GM19025 (cell line): ENCODE data around the gene UBB.

Experiments used
- ATAC-seq: cut with Tn5 transposase; IDR thresholded peaks from one replicate; pipeline ENCODE4 v1.9.1; 2021; ENCODE audit warnings: mild to moderate bottlenecking, low read depth, moderate library complexity; ENCODE audit not compliant: unreplicated experiment

The UBB gene

DNA sequence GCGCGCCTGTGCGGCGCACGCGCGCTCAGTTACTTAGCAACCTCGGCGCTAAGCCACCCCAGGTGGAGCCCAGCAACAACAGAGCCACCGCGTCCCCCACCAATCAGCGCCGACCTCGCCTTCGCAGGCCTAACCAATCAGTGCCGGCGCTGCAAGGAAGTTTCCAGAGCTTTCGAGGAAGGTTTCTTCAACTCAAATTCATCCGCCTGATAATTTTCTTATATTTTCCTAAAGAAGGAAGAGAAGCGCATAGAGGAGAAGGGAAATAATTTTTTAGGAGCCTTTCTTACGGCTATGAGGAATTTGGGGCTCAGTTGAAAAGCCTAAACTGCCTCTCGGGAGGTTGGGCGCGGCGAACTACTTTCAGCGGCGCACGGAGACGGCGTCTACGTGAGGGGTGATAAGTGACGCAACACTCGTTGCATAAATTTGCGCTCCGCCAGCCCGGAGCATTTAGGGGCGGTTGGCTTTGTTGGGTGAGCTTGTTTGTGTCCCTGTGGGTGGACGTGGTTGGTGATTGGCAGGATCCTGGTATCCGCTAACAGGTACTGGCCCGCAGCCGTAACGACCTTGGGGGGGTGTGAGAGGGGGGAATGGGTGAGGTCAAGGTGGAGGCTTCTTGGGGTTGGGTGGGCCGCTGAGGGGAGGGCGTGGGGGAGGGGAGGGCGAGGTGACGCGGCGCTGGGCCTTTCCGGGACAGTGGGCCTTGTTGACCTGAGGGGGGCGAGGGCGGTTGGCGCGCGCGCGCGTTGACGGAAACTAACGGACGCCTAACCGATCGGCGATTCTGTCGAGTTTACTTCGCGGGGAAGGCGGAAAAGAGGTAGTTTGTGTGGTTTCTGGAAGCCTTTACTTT is at the start of gene UBB:
Gene UBB, plus strand, starts transcription at position 452 of the 856 bp plus-strand sequence. CDS start 817 bp downstream, outside the sequence.
- ATAC-seq: peak; percentile 92

DNA sequence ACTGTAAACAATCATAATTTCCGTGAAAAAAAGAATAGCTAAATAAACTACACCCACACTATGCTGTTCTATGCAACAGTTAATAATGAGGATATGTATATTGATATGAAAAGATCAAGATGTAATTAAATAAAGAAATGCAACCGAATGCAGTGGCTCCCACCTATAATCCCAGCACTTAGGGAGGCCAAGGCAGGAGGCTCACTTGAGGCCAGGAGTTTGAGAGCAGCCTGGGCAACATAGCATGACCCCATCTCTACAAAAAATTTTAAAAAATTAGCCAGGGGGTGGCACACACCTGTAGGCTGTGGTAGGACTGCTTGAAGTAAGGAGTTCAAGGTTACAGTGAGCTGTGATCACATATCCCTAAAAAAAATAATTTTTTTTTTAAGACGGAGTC is 42.5 kb upstream of the UBB start:
- ATAC-seq: no peak

DNA sequence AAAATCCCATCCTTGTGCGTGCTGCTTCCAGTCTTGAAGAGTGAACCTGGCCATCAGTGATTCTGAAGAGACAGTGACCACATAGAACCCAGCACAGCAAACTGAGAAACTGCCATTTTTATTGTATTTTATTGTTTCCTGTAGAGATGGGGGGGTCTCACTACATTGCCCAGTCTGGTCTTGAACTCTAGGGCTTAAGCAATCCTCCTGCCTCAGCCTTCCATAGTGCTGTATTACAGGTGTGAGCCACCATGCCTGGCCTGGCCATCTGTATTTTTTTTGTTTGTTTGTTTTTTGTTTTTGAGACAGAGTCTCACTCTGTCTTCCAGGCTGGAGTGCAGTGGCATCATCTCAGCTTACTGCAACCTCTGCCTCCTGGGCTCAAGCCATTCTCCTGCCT is 41.5 kb upstream of the UBB start:
- no peak for ATAC-seq

DNA sequence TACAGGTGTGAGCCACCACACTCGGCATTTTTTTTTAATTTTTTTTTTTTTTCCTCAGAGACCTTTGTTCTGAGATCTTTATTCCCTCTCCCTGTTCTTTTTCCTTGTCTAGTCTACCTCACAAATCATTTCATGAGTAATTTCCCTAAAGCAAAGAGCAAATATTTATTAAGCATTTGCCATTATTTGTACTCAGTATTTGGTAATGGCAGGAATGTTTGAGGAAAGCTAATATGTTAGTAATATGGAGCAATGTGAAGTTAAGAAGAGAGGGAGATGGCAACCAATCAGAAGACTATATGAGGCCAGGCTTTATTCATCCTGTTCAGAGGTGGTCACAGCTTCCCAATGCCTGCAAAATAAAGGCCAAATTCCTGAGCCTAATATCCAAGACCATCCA is 40.9 kb upstream of the UBB start:
- ATAC-seq: no peak

DNA sequence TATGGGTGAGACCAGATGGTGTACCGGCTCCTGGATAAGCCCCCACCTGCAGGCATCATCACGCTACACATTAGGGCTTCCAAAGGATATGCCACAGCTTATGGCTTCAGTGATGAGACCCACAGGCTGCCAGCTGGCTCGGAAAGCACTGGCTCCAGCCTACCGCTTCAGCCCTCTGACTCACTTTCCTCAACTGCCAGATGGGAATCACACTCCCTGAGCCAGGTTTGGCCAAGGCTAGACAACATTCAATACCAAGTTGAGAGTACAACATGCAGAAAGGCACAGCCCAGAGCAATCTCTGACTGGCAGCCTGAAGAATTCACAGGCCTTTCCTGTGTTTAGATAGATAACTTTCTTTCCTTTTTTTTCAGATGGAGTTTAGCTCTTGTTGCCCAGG is 37.9 kb upstream of the UBB start:
- no peak for ATAC-seq

DNA sequence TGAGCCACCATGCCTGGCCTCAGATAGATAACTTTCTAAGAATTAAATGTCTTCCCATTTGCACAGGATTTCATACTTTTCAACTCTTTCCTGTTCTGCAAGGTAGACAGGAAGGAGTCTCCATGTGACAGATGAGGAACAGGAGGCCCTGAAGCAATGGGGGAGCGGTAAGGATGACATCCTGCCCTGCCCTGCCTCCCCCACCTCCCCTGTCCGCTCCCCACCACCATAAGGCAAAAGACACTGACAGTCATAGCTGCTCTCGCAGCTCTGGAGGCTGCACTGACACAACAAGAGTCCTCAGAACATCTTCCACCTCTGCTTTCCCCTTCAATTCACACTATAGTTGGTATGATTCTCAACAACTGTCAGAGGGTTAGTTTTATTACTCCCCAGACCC is 37.3 kb upstream of the UBB start:
- no peak for ATAC-seq

DNA sequence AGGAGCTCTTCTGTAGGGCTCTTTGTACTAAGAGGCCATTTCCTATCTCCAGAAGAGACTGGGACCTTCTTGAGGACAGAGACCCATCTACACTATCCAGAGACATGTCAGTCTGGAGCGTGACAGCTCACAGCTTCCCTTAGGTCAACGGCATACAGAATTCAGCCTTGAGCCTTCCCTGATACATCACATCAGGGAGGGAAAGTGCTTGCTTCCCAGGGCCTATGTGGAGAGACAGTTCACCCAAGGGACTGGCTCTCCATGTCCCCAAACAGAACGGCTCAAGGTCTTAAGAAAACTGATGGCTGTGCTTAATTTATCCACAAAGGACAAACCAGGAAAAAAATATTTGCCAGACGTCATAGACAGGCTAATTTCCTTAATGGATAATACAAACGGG is 35.3 kb upstream of the UBB start:
- no peak for ATAC-seq

DNA sequence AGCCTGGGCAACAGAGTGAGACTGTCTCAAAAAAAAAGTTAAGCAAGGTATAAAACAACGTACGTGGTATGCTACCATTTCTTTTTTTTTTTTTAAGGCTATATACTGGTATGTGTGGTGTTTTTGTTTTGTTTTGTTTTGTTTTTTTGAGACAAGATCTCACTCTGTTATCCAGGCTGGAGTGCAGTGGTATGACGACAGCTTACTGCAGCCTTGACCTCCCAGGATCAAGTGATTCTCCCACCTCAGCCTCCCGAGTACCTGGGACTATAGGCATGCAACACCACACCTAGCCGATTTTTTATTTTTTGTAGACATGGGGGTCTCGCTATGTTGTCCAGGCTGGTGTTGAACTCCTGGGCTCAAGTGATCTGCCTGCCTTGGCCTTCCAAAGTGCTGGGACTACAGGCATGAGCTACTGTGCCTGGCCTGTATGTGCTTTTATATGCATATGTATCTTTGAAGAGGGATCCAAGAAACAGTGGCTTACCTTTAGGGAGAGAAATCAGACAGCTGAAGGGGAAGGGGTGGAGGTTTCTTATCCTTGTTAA is 34.1 kb upstream of the UBB start:
- no peak for ATAC-seq

DNA sequence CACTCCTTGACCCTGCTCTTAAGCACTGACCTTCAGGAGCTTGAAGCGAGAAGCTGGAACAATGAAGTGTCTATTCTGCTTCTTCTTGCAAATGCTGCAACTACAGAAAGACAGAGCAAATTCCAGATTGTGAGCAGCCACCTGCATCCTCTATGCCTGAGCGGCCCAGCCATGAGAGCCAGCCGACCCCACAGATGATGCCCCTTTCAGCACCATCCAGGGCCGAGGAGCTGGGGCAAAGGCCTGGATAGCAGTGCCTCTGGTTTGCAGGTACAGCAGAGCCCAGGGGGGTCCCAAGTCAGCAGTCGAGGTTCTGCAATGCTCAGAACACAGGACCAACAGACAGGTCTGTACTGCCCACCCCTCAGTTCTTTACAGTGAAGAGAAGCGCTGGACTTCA is 32.3 kb upstream of the UBB start:
- no peak for ATAC-seq

DNA sequence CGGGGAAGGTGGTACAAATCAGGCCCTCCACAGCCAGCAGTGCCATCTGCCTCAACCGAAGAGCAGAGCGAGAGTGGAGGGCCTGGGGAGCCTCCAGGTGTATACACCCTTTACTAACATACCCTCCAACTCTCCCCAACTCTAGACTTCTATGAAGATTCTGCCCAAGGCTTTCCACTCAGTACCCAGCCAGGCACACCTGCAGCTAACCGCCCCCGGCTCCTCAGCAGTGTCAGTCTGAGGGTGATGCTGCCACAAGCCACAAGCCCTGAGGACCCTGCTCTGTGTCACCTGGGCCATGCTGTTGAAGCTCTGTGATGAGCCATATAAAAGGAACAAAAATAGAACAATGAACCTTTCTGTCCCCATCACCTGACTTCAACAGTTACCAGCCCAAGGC is 31.5 kb upstream of the UBB start:
- ATAC-seq: no peak

DNA sequence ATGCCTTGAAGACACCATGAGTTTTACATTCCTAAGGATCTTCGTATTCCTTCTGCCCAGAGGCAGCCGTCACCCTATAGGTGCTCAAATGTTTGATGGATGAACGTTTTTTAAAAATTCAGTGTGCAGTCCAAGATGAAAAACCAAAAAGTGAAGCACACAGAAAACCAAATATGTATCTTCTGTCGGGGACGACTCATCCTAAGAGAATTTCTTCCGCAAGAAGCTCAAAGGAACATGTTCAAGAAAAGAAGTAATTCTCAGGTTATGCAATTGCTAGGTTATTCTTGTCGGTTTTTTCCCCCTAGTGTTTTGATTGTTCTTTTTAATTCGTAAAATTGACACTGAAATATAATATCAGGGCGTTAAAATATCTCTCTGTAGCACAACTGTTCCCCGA is 29.1 kb upstream of the UBB start:
- ATAC-seq: no peak

DNA sequence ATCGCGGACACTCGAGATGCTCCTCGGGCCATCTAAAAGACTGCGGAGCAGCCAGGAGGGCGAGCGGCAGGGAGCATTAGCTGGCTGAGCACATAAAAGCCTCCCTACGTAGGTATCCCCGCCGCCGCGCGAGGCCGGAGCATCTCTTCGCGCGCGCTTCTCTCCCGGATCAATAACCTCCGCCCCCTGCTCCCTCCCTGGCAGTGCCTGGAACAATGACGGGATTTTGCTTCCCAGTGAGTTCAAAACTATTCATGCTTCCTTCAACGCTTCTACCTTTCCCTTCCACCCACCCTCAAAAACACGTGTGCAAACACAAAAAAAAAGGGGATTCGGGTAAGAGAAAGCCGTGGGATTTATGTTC is 28.6 kb upstream of the UBB start:
- no peak for ATAC-seq

DNA sequence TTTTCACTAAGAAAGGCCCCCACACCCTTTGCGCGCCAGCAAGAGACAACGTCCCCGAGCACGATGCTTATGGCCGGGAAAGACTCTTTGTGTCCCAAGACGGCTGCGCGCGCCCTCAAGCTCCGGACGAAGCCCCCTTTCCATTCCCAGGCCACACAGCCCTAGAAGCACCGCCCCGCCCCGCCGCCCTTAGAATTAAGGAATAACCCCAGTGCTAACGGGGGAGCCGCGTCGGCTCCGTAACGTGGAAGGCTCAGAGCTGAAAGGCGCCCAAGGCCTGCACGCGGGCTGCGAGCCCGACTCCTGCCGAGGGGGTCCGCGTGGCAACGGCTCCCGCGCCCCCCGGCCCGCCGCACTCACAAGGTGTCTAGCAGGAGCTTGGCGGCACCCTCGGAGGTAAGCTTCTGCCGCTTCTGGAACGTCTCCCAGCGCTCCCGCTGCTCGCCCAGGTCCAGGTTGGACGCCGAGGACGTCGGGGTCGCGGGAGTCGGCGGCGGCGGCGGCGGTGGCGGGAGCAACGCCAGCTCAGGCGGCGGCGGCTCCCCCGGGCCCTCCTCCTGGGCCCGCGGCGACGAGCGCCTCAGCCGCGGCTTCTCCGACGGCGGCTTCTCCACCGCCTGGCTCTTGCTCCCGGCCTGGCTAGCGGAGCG is 28.1 kb upstream of the UBB start:
- peak; percentile 63 for ATAC-seq

DNA sequence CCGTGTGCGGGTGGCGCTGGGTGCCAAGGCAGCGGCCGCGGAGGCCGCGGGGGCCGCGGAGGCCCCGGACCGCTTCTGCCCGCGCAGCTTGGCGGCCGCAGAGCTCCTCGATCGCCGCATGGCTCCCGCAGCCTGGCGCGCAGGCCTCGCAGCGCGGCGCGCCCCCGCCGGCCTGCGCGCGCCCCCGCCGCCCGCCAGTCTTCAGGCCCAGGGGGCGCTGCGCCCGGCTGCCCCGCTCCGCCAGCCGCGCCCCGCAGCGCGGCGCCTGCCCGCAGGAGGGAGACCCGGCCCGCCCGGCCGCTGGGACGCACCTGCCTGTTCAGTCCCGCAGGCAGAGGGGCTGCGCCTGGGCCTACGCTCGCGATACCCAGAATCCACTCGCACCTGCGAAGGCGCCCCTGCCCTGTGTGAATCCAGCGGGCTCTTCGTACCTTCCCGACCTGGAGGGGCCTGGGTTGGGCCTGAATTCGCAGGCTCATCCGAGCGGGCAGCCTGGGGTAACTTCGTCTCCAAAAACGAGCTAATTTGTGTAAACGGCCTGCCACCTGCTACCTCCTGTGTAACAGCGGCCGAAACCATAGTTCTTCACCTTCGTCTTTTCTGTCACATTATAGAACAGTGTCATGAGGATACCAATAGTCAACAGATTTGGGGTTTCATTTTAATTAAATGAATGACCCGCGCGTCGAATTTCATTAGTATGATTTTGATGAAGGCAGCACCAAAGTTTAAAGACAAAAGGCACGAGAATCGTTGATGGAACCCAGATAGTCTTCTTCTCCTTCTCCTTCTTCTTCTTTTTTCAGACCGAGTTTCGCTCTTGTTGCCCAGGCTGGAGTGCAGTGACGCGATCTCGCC is 27.3 kb upstream of the UBB start, which contains the start of gene CENPV:
Gene CENPV, minus strand, starts transcription at position 153 of the 858 bp plus-strand sequence. Its CDS starts 33 bp downstream, at position 120.
- ATAC-seq: peak; percentile 70

DNA sequence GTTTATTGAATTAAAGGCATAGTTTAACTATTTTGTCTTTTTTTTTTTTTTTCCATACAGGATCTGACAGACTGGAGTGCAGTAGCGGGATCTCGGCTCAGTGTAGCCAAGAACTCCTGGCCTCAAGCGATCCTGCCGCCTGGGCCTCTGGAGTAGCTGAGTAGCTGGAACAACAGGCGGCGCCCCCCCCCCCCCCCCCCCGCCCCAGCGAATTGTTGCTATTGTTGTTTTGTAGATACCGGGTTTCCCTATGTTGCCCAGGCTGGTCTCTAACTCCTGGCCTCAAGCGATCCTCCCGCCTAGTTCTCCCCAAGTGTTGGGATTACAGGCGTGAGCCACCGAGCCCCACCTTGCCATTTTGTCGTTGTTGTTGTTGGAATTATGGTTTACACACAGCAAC is 26.3 kb upstream of the UBB start:
- ATAC-seq: no peak

DNA sequence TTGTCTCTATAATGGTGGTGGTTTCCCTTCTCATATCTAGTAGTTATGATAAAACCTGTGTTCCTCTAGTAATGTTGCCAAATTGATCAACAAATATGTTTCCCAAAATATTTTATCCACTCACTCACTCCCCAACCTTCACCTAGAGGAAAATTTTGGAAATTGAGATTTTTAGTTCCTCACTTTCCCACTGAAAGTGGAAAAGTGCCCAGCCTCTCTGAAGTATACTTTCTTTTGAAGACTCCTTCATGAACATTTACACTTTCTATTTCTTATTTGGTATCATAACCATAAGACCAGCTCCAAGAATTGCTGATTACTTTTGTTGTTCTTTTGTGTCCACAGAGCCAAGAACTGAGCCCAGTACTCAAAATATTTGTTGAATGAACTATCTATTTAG is 22.5 kb upstream of the UBB start:
- ATAC-seq: no peak

DNA sequence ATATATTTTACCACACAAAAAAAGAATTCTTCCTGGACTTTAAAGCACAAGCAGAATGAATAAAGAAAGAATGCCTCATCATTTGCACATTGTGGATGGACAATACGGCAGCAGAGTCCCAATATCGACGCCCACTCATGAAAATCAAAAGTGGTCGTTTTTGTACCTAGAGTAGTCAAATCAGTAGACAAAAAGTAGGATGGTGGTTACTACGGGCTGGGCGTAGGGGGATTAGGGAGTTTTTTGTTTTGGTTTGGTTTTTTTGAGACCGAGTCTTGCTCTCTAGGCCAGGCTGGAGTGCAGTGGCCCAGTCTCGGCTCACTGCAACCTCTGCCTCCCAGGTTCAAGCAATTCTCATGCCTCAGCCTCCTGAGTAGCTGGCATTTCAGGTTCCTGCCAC is 19.0 kb upstream of the UBB start:
- ATAC-seq: no peak

DNA sequence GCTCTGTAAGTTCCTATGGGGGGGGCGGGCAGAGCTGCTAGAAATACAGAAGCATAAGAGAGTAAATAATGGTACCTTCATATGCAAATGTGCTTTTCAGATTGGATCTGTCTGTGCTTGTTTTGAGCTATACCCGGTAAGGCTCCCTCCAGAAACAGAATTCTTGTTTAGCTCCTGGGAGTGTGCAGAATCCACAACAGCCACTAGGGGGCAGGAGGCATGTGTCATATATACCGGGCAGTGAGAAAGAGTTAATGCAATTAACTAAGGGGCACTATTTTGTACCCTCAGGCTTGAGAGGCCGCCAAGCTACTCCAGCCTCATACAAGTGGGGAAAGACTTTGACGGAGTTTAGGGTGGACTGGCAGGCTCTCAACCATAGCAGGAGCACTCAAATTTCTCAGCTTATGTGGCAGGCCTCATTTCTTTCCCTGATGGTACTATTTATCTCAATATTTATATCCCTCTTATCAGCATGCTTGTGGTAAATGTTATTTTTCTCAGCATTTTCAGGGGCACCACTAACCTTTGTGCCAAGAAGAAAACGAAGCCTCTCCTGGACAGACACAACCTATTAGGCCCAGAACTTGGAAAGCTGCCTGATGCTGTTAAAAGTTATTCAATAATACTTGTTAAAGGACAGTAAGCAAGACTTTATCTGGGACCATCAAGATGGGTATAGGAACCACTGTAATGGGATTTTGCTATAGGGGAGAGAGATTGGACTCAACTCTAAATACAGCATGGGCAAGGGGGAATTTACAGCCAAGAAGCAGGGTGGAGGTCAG is 16.9 kb upstream of the UBB start:
- ATAC-seq: no peak

DNA sequence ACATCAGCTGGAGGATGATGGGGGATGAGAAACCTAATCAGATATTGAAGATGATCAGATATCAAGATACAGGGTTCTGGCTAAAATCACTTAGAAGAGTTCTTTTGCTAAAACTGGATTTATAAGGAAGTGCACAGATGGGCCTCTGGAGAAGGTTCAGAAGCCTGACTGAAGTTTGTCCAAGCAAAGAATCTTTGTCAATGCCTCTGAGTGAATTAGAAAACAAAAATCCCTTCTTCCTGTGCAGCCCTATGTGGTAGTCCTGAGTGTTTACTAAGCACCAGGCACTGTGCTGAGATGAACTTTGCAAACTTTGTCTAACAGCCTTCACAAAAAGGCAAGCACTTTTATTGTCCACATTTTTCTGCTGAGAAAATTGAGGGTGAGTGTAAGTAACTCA is 16.3 kb upstream of the UBB start:
- ATAC-seq: no peak

DNA sequence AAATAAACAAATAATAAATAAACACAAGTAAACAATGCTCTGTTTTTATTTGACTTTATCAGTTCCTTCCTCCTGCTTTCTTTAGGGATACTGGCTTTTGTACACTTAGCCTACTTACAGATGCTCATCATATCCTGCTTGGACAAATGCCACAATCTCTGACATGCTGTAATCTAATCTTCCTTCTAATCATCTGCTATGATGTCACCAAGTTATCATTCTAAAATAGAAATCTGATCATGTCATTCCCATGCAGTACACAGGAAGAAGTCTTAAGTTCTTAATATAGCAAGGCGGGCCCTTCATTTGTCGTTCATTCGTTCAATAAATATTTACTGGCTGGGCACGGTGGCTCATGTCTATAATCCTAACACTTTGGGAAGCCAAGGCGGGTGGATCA is 9.1 kb upstream of the UBB start:
- no peak for ATAC-seq
